LHCN-M2 (cell line): ENCODE results near the gene HOXD12. TPM values are rescaled to one million over a fixed set of nuclear protein-coding genes. Genes with fewer than 3 reads are reported as not detected.

Source experiments
- DNase-seq: peaks from one replicate; pipeline ENCODE4 v3.0.0-alpha.2; 2012; ENCODE audit warnings: low read depth
- total RNA-seq: library from RNA; depleted of rRNA; stranded (reverse); fragments of >200 nt; gene quantifications from 2 replicates; pipeline ENCODE4 v1.2.3, GENCODE V29; 2014

The HOXD12 gene
- total RNA-seq, 1 experiment from 2014 or later: not detected

DNA sequence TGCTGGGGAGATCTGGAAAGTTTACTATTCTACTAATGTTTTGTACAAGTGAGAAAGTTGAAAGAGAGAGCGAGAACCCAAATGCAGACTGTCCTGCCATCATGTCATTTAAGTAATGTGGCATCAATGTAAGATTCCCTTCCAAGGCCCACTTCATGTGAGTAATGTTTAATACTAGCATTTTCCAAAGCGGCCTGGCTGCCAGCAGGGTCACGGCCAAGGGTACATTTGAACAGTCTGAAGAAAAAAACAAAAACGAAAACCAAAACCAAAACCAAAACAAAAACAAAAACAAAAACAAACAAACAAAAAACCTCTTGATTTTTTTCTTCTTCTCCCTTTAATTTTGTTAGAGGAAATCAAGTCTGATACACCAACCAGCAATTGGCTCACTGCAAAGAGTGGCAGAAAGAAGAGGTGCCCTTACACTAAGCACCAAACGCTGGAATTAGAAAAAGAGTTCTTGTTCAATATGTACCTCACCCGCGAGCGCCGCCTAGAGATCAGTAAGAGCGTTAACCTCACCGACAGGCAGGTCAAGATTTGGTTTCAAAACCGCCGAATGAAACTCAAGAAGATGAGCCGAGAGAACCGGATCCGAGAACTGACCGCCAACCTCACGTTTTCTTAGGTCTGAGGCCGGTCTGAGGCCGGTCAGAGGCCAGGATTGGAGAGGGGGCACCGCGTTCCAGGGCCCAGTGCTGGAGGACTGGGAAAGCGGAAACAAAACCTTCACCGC, 19.2 kb downstream of the HOXD12 start:
- peak; percentile 38 for DNase-seq

DNA sequence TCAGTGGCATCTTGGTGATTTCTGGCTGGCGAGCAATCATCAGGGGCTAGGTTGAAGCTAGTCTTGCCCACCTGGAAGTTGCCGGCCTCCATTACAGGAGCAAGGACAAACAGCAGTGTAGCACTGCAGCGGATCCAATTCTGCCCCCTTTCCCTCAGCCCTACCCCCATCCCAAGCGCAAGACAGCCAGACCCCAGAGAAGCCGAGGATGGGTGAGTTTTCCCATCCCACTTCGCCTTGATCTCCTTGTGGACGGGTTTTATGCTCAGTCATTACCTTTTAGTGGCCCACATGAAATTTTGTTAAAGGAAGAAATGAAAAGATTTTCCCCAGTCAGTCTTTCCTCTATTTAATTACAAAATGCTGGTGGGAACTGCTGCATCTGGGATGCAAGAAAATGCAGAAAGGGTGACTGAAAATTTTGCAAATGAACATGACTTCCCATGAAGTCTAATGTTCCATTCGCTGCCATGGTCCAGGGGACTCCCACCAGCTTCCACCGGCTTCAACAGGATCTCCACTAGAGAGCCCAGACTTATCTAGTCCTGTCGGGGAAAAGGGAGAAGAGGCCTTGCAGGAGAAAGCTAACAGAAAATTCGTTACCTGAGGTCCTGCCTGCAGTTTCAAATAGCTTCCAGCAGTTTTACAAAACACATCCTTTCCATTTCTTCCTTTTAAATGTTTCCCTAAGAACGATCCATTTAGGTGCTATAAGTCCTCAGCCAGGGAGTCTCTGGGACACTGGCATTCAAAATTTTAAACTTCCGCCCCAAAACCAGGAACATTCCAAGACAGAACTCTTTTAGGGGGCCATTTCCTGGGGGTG, 21.0 kb downstream of the HOXD12 start:
- DNase-seq: no peak

DNA sequence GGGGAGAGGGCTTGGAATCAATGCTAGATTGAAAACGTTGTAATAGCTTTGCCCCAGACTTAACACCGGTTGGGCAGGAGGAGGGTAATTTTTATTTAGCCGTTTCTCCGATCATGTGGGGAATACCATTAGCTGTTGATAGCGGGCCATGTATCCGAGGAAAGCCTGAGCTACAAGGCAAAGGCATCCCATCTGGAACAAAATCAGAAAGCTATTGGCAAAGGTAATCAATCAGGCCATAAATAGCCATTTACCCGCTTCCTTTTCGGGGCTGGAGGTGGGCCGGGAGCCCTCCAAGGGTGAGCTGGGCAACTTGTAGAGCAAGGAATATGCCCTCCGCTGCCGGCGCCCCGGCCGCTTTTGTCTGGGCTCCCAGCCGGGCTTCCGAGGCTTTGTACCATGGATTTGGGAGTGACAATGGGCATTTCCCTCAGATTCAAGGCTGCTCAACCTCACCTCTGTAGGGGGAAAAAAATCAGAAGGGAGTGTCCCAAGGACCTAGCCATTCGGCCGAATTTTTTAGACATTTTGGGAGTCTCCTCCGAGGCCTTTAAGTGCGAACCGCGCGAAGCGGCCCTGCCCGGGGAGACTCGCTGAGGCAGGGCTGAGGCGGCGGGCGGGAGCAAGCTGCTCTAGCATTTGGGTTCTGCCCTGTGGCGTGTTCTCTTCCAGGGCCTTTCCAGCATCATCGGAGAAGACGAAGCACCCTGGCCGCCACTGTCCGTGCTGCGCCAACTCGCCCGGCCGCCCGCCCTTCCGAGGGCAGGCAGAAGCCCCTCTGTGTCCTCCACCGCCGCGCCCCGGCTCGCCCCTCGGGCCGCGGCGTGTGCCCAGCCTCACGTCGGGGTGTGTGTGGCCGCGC, 21.8 kb downstream of the HOXD12 start:
- DNase-seq: no peak

DNA sequence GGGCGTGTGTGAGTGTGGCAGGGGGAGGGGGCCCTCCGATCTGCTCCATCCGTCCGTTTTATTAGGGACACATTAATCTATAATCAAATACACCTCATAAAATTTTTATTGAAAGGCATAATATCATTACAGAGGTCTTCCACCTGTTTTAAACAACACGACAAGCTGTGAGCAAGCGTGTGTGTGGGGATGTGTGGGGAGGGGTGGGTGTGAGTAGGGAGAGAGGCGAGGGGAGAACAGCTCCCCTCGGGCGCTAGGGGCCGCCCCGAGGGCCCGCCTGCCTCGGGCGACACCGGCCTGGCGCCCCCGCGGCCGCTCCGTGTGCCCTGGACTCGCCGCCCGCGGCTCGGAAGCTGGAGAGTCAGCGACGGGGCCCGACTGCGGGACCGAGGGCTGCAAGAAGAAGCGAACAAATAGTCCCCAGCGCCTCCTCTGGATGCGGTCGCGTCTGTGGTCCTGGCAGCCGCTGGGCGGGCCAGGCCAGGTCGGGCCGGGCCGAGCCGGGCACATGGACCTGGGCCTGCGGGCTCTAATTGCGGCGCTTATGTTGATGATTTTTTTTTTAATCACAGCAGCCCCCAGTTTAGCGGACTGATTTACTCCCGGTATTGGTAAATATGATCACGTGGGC, 22.6 kb downstream of the HOXD12 start:
- DNase-seq: peak; percentile 25

DNA sequence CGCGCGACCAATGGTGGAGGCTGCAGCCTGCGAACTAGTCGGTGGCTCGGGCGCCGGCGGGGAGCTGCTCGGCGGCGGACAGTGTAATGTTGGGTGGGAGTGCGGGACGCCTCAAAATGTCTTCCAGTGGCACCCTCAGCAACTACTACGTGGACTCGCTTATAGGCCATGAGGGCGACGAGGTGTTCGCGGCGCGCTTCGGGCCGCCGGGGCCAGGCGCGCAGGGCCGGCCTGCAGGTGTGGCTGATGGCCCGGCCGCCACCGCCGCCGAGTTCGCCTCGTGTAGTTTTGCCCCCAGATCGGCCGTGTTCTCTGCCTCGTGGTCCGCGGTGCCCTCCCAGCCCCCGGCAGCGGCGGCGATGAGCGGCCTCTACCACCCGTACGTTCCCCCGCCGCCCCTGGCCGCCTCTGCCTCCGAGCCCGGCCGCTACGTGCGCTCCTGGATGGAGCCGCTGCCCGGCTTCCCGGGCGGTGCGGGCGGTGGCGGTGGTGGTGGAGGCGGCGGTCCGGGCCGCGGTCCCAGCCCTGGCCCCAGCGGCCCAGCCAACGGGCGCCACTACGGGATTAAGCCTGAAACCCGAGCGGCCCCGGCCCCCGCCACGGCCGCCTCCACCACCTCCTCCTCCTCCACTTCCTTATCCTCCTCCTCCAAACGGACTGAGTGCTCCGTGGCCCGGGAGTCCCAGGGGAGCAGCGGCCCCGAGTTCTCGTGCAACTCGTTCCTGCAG, 23.3 kb downstream of the HOXD12 start, which contains the start of gene HOXD9:
Gene HOXD9 (plus strand): TSS at position 37 of the 728 bp plus-strand sequence. CDS start 50 bp downstream, at position 87.
- no peak for DNase-seq

DNA sequence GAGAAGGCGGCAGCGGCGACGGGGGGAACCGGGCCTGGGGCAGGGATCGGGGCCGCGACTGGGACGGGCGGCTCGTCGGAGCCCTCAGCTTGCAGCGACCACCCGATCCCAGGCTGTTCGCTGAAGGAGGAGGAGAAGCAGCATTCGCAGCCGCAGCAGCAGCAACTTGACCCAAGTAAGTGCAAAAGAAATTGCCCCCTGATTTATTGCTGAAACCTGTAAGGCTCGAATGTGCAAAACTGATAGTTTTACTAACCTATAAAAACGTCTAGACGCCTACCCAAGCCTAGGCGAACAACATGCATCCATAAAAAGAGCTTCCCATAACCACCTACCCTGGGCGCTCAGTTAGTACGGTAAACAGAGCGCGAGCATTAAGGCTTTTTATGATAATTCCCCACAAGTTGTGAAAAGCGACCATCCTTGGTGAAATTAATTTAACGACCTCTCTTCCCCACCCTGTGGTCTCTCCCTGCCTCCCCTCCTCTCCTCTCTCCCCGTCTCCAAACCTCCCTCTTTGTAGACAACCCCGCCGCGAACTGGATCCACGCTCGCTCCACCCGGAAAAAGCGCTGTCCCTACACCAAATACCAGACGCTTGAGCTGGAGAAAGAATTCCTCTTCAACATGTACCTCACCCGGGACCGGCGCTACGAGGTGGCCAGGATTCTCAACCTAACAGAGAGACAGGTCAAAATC, 24.0 kb downstream of the HOXD12 start:
- DNase-seq: no peak

DNA sequence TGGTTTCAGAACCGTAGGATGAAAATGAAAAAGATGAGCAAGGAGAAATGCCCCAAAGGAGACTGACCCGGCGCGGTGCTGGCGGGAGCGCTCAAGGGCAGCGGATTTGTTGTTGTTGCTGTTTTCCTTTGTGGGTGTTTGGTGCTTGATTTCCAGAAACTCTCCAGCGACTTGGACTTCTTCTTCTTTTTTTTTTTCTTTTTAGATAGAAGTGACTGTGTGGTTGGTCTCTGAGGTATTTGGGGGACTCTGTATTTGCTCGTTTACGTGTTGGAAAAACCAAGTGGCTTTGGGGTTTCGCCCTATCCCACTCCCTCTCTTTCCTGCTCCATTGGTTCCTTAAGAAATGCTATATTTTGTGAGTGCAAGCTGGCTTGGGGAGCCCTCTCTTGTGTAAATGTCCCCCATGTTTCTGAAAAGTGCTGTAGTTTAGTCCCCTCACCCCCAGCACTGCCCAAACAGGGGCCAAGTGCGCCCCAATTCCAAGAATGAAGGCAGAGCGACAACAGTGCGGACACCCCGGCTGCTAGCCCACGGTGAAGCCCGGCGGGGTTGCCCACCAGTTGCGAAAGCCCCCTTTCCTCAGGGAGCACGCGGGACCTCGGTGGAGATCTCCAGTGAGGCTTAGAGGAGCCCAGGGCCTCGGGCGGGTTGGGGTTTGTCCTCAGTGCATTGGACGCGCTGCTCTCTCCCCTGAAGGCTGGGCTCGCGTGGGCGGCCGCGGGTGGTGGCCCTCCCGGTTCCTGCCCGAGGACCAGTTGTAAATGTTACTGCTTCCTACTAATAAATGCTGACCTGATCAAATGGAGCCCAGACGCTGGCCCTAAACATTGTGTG, 24.7 kb downstream of the HOXD12 start:
- DNase-seq: no peak

DNA sequence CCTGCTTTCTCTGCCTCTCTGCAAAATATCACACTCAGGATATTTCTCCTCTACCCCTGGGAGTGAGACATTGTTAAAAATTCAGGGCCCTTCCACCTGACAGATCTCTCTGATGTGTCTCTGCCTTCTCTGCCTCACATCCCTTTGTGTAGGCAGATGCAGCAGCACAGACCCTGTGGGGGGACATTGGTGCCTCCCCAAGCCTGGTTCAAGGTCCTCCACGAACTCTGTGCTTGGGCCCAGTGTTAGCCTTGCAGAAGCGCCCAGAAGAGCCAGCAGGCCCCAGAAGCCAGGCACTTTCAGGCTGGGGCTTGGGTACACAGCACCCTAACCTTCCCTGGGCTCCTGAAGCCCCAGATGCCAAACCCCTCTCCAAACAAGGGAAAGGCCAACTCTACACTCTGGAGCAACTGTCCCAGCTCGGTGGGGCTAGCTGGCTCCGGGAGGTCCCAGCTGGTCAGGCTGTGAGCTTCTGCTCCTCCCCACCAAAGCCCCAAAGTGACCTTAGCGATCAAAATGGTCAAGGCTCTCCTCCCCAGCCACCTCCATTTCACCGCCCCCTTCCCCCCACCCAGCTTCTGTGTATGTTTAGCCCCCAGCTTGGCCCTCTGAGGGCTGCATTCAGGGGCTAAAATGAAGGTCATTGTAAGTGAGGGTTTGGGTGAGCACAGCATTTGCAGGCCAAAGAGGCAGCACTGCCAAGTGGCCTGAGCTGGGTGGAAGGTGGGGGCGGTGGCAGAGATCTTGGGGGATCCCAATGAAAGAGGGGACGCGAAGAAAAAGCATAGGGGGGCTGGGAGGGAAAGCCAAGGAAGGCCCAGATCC, 25.6 kb downstream of the HOXD12 start:
- DNase-seq: no peak

DNA sequence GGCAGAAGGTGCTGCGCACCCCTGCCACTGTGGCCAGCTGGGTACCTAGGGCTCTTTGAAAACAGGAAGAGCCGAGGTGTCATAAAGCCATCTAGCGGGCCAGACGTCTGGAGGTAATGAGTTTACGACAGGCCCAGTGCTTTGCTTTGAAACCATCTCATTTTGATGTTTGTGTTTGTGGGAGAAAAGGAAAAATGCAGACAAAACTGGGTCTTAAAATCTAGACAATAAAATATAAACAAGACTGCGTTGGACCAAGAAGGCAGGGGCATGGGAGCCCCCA, 26.1 kb downstream of the HOXD12 start:
- DNase-seq: no peak

DNA sequence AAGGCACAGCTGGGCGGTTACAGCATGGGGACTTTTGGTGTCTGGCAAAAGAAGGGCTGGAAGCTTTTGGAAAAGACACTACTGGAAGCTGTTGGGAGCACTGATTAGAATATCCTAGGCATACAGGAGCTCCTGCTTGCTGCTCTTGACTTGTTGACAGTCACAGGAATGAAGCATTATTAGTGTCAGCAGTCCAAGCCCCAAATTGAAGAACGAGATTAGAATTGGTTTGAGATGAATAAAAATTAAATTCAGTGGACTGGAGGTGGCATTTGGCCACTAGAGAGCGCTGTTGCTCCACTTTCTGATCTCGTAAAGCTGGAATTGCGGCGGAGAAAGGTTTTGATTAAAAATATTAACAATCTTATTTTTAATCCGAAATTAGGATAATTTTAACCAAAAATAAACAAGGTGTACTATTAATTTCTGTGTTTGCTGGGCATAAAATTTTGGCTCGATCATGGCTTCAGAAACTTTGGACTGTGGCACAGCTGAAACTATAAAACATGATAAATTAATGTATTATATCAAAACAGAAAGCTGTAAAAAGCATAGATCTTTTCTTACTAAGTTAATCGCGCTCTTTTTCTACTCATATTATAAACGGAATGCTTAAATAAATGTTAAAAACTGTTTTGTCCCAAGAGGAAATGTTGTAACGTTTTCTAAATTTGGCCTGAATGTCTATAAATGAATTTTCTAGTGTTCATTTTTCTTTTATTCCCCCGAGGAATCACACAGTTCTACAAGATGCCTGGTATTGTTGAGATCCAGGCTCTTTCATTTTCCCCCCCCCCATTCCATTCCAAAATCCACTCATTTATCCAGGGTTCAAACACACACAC, 27.6 kb downstream of the HOXD12 start:
- DNase-seq: peak; percentile 47

DNA sequence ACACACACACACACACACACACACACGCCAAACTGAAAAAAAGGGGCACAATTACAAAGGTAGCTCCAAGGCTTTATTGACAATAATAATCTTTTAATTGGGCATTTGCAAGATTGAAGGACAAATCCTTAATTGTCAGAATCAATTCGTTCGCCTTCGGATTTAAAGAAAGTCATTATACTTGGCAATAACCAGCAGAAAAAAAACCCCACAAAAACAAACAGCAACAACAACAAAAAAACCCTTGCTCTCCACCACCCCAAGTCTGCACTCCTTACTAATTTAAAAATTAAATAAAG, 28.1 kb downstream of the HOXD12 start:
- DNase-seq: no peak

DNA sequence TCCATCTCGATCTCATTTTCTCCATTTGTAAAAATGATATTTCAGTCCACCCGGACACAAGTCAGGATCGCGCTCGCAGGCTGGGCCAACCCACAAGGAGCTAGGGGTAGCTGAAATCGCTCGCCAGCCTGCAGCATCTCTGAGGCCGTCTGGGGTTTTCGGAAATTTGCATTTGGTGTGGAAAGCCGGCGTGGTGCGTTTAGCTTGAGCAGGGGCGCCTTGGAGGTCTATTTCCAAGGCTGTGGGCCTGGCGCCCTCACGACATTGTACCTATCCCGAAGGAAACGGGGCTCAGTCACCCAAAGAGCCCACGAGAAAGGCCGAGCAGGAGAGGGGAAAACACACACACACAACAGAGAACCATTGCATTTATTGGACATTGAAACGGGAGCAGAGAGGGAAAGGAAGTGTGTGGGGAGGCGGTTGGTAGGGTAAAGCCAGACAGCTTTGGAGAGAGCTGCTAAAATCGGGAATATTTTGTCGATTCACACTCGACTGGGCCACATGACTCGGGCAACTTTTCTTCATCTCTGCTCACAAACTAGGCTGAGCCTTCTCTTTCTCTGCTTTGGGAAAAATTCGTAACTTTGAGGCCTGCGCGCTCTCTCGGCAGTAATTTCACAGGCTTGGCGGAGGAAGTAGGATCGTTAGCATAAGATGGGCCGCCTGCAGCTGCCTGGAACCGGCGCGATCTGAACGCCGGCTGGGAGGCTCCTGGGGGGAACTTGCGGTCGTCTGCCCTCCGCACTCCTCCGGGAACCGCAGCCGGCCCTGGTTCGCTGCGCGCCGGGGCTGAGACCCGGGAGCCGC, 28.8 kb downstream of the HOXD12 start:
- no peak for DNase-seq

DNA sequence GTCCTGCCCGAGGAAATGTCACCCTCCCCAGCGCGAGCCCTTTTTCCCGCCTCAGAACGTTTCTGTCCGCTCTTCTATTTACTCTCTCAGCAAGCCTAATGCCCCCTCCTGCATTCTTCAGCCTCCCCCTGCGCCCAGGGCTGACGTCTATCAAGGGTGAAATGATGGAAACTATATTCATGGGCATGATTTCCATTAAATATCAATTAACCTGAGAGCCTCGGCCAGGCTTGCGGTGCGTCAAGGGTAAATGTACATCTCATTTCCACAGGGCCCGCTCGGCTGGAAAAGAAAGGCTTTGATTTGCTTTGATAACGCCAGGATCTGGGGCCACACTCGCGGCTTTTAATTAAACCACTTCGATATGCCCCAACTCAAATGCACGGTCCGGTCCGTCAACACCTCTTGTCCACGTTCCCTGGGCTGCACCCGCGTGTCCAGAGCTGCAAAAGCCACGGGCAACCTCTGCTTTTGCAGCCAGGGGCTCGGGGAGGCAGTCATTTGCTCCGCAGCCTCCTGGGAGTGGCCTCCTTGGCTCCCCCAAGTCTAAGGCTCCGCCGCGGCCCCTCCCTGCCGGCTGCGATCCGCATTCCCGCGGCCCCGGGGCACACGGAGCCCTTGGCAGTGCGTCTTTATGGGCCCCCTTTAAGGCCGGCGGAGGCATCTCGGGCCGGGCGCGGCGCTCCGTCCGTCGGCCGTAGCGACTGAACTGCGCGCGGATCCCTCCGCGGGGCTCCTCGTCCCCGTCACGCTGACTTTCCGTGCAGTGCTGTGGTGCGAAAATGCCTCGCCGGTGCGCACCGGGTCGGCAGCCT, 29.6 kb downstream of the HOXD12 start, which contains the start of gene HOXD8:
Gene HOXD8 (plus strand): TSS at position 724 of the 815 bp plus-strand sequence. CDS start 662 bp downstream, outside the sequence.
- DNase-seq: peak; percentile 46

DNA sequence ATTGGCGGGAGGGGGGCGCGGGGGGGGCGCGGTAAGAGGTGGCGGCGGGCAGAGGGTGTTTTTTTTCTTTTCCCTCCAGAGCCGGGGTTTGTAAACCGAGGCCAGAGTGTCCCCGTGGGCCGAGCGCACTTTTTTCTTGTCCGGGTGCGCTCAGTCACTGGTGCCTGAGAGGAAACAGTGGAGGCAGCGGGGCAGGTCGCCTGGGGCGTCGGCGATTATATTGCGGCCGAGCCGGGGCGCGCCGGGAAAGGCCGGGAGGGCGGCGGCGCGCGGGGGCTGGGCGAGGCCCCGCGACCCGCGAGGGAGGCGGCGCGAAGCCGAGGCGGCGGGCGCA, 30.2 kb downstream of the HOXD12 start:
- no peak for DNase-seq

DNA sequence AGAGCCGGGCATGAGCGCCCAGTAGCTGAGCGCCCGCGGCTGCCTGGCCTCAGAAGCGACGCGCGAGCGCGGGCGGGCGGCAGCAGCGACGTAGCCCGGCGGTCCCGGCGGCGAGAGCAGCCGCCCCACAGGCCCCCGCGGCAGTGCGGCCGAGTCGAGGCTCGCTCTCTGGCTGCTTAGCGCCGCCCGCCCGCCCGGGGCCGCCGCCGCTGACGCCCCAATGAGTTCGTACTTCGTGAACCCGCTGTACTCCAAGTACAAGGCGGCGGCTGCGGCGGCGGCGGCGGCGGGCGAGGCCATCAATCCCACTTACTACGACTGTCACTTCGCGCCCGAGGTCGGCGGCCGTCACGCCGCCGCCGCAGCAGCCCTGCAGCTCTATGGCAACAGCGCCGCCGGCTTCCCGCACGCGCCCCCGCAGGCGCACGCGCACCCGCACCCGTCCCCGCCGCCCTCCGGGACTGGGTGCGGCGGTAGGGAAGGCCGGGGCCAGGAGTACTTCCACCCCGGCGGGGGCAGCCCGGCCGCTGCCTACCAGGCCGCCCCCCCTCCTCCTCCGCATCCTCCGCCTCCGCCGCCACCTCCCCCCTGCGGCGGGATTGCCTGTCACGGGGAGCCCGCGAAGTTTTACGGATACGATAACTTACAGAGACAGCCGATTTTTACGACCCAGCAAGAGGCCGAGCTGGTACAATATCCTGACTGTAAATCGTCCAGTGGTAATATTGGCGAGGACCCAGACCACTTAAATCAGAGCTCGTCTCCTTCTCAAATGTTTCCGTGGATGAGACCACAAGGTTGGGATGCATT, 30.8 kb downstream of the HOXD12 start:
- no peak for DNase-seq
